OCI-LY3 (cell line): ENCODE measurements around the gene TAS2R40.

Source experiments
- H2AFZ ChIP-seq: fragments of 200-600, 300-600 bp; shearing (Covaris generic); 2 replicates; pipeline ENCODE4 v1.6.0; 2014; ENCODE audit warnings: antibody characterized with exemption, low read depth, low read length
- H3K27ac ChIP-seq: fragments of 200-600, 300-600 bp; sonication (generic); 2 replicates; pipeline ENCODE4 v1.5.1; 2014; ENCODE audit warnings: mild to moderate bottlenecking, low read length, moderate library complexity, mixed read lengths
- H3K27me3 ChIP-seq: fragments of 200-600, 300-600 bp; sonication (generic); 2 replicates; pipeline ENCODE4 v1.6.1; 2014; ENCODE audit warnings: low read depth, low read length, mixed read lengths
- H3K36me3 ChIP-seq: fragments of 200-600, 300-600 bp; sonication (generic); replicated peaks from 2 replicates; pipeline ENCODE3; 2014; ENCODE audit warnings: low read depth, low read length, mixed read lengths
- H3K4me1 ChIP-seq: fragments of 300-600, 200-600 bp; sonication (generic); 2 replicates; pipeline ENCODE4 v1.6.1; 2014; ENCODE audit warnings: low read length, mixed read lengths
- H3K4me2 ChIP-seq: fragments of 200-600, 300-600 bp; sonication (generic); 2 replicates; pipeline ENCODE4 v1.6.1; 2014; ENCODE audit warnings: low read length, mixed read lengths
- H3K4me3 ChIP-seq: fragments of 300-600, 200-600 bp; sonication (generic); 2 replicates; pipeline ENCODE4 v1.5.1; 2014; ENCODE audit warnings: antibody characterized with exemption, mild to moderate bottlenecking, low read length, moderate library complexity
- H3K79me2 ChIP-seq: fragments of 300-600, 200-600 bp; shearing (Covaris generic); 2 replicates; pipeline ENCODE4 v1.6.1; 2014; ENCODE audit warnings: mild to moderate bottlenecking, low read length, mixed read lengths
- H3K9ac ChIP-seq: fragments of 300-600, 200-600 bp; shearing (Covaris generic); 2 replicates; pipeline ENCODE4 v1.6.0; 2014; ENCODE audit warnings: mild to moderate bottlenecking, low read length, moderate library complexity
- H3K9me3 ChIP-seq: fragments of 200-600, 300-600 bp; shearing (Covaris generic); 2 replicates; pipeline ENCODE4 v1.6.1; 2014; ENCODE audit warnings: low read length, mixed read lengths; ENCODE audit not compliant: insufficient read depth
- H4K20me1 ChIP-seq: fragments of 200-600, 300-600 bp; sonication (generic); 2 replicates; pipeline ENCODE4 v1.6.1; 2016; ENCODE audit warnings: low read length, mixed read lengths; ENCODE audit not compliant: insufficient read depth
- CTCF ChIP-seq: fragments of 200-600, 300-600 bp; sonication (generic); IDR thresholded peaks from 2 replicates; pipeline ENCODE4 v1.5.1; 2014; ENCODE audit warnings: antibody characterized with exemption, low read length, low read depth
- EZH2phosphoT487 ChIP-seq: fragments of 200-600 bp; shearing (Covaris generic); IDR thresholded peaks from 2 replicates; pipeline ENCODE4 v1.6.1; 2018; ENCODE audit warnings: antibody characterized with exemption, mixed run types, low read depth

TAS2R40 gene

GRCh38 chr7:143181349-143181748 lies 40.5 kb upstream of the TAS2R40 start:
- Histone ChIP-seq H3K4me3 (no peak overlapping the region), H3K79me2 (no peaks in the 10 kb centered on the region), H3K9ac (no peak overlapping the region), H2AFZ (no peak overlapping the region), H3K27me3 (peaks cover 3% of the 10 kb centered on the region; the same call in 1 of the 2 replicates), H3K9me3 (peaks cover 10% of the 10 kb centered on the region), H3K36me3 (no peaks in the 10 kb centered on the region), H4K20me1 (no peaks in the 10 kb centered on the region), H3K27ac (no peak overlapping the region), H3K4me2 (no peak overlapping the region), H3K4me1 (no peaks in the 10 kb centered on the region)
- TF ChIP-seq EZH2phosphoT487 (no peak), CTCF (no peak)

GRCh38 chr7:143183024-143183423 lies 38.8 kb upstream of the TAS2R40 start, which contains the start of gene TAS2R39:
Gene TAS2R39 (plus strand): TSS chr7:143183419. CDS start chr7:143183419, 0 bp downstream.
- Histone ChIP-seq H3K27ac (no peak within 1 kb of the TSS), H3K79me2 (no peaks in the 10 kb centered on the region), H3K9me3 (peaks cover 5% of the 10 kb centered on the region; the same call in 1 of the 2 replicates), H3K9ac (no peak within 1 kb of the TSS), H3K27me3 (peaks cover 3% of the 10 kb centered on the region; the same call in 1 of the 2 replicates), H4K20me1 (no peaks in the 10 kb centered on the region), H3K36me3 (no peaks in the 10 kb centered on the region), H3K4me2 (no peak within 1 kb of the TSS), H3K4me3 (no peak within 1 kb of the TSS), H3K4me1 (no peaks in the 10 kb centered on the region), H2AFZ (no peak within 1 kb of the TSS)
- no peak for TF ChIP-seq CTCF
- no peak for TF ChIP-seq EZH2phosphoT487

GRCh38 chr7:143185551-143185950 lies 36.3 kb upstream of the TAS2R40 start:
- Histone ChIP-seq H3K27me3 (peaks cover 3% of the 10 kb centered on the region; the same call in 1 of the 2 replicates), H4K20me1 (no peaks in the 10 kb centered on the region), H3K9ac (no peak overlapping the region), H3K4me1 (no peaks in the 10 kb centered on the region), H3K4me3 (no peak overlapping the region), H3K4me2 (no peak overlapping the region), H3K79me2 (no peaks in the 10 kb centered on the region), H3K27ac (no peak overlapping the region), H3K9me3 (no peaks in the 10 kb centered on the region), H3K36me3 (no peaks in the 10 kb centered on the region), H2AFZ (no peak overlapping the region)
- TF ChIP-seq EZH2phosphoT487 (no peak), CTCF (no peak)

GRCh38 chr7:143188994-143189393 lies 32.8 kb upstream of the TAS2R40 start:
- H3K9me3 ChIP-seq: no peaks in the 10 kb centered on the region
- H3K4me2 ChIP-seq: no peak overlapping the region
- no peak overlapping the region for H2AFZ ChIP-seq
- H3K79me2 ChIP-seq: no peaks in the 10 kb centered on the region
- H3K27ac ChIP-seq: no peak overlapping the region
- no peak overlapping the region for H3K9ac ChIP-seq
- H3K36me3 ChIP-seq: no peaks in the 10 kb centered on the region
- no peak overlapping the region for H3K4me3 ChIP-seq
- H4K20me1 ChIP-seq: no peaks in the 10 kb centered on the region
- H3K4me1 ChIP-seq: no peaks in the 10 kb centered on the region
- TF ChIP-seq EZH2phosphoT487 (no peak), CTCF (no peak)
- peaks cover 3% of the 10 kb centered on the region; the same call in 1 of the 2 replicates for H3K27me3 ChIP-seq
